Upper lobe of left lung (tissue), 6 donors: ENCODE data around the gene ZNF414. TPM values are rescaled to one million over a fixed set of nuclear protein-coding genes. Genes with fewer than 3 reads are reported as not detected.

Source experiments
- ATAC-seq, 2 donors: fragments of 200-7000 bp; cut with Tn5 transposase; one replicate each; pipeline ENCODE4 v1.9.1; 2022; ENCODE audit warnings: mild to moderate bottlenecking in 2 of 2, moderate library complexity in 2 of 2; ENCODE audit not compliant: low FRiP score in 2 of 2
- DNase-seq, 2 donors: peaks; one replicate each; pipeline ENCODE4 v3.0.0-alpha.2; 2019 to 2020
- H3K27ac ChIP-seq, 4 donors: fragments of 200-600 bp; sonication (generic); one replicate each; pipeline ENCODE4 v1.5.1; 2016 to 2019
- H3K27me3 ChIP-seq, 4 donors: fragments of 200-600 bp; sonication (generic); one replicate each; pipeline ENCODE4 v1.5.1; 2017 to 2019
- H3K36me3 ChIP-seq, 4 donors: fragments of 200-600 bp; sonication (generic); one replicate each; pipeline ENCODE4 v1.5.1; 2016 to 2019
- H3K4me1 ChIP-seq, 4 donors: fragments of 200-600 bp; sonication (generic); one replicate each; pipeline ENCODE4 v1.5.1; 2018 to 2019
- H3K4me3 ChIP-seq, 4 donors: fragments of 200-600 bp; sonication (generic); one replicate each; pipeline ENCODE4 v1.5.1; 2017 to 2019; ENCODE audit warnings: mild to moderate bottlenecking in 2 of 4, moderate library complexity in 1 of 4
- H3K9me3 ChIP-seq, 4 donors: fragments of 200-600 bp; sonication (generic); one replicate each; pipeline ENCODE4 v1.5.1; 2018 to 2019
- EP300 ChIP-seq, 4 donors: sonication (generic); formaldehyde crosslinking; IDR thresholded peaks; one replicate each; pipeline ENCODE4 v1.5.1; 2017; ENCODE audit warnings: antibody characterized with exemption in 4 of 4, control low read depth in 2 of 4
- POLR2A ChIP-seq, 4 donors: fragments of 450-650 bp; IDR thresholded peaks; one replicate each; pipeline ENCODE4 v1.5.1; 2016 to 2017; ENCODE audit warnings: antibody characterized with exemption in 4 of 4, mild to moderate bottlenecking in 2 of 4
- POLR2AphosphoS5 ChIP-seq, 2 donors: sonication (generic); formaldehyde crosslinking; IDR thresholded peaks; one replicate each; pipeline ENCODE4 v1.5.1; 2017; ENCODE audit warnings: antibody characterized with exemption in 2 of 2
- WGBS, 2 donors: methylation state at CpG; one replicate each; pipeline ENCODE4 v1.1.5; 2017 to 2018; 5-methylcytosine and 5-hydroxymethylcytosine counted together
- total RNA-seq, 6 donors: library from RNA; depleted of rRNA in 4 of 6; stranded (reverse); fragments of >200 nt in 4 of 6; gene quantifications; one replicate each; pipeline versions ENCODE4 v1.1.0 to v1.2.1, GENCODE V29; 2016 to 2021
- TF ChIP-seq, protein P1 (sequence below), 6 experiments: fragments of 450-650 bp in 4 of 6; fragments of 200-600 bp in 2 of 6; sonication (generic) in 2 of 6; IDR thresholded peaks; one replicate each; pipeline ENCODE4 v1.5.1; 2016 to 2019; ENCODE audit warnings: antibody characterized with exemption in 6 of 6
- donor health status: DM: no; HTN: no; CAD: no; lungs with moderate emphysema.
- donor health status: DM: no; HTN: yes; CAD: no; lungs with severe emphysema.

ZNF414 gene
- total RNA-seq, 6 donors from 2014 or later, result 10.5 to 39.8 (median 25.4) TPM

DNA sequence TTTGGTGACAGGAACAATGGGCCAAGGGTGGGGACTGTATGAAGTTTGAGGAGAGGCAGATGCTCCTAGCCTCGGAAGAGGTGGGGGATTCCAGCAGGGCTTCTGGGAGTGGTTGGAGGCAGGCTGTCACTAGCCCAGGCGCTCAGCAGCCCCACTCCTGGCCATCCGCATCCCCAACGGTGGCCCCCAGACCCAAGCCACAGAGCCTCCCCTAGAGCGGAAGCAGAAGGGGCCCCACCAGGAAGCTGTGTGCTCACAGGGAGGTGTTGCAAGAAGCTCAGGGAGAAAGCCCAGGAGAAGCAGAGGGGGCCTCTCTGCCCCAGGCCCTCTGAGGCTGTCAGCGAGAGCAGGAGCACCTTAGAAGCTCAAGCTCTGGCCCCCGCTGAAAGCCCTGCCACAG is 19.8 kb downstream of the ZNF414 start:
- Histone ChIP-seq H3K4me3 (no peak overlapping the region), H3K36me3 (peaks cover 0 to 14% (median 11%) of the 10 kb centered on the region in 4 donors), H3K4me1 (peaks cover 0 to 17% (median 7%) of the 10 kb centered on the region in 4 donors), H3K27me3 (no peaks in the 10 kb centered on the region), H3K27ac (peak overlapping the region in 2 of 4 donors; percentile 39 to 53), H3K9me3 (no peaks in the 10 kb centered on the region)
- WGBS, 2 donors, result 51 to 63% methylated on average over 4 to 7 of the region's 7 CpGs
- ATAC-seq (no peak), DNase-seq (peak in 1 of 2 donors; percentile 61)
- TF ChIP-seq, protein P1, sequence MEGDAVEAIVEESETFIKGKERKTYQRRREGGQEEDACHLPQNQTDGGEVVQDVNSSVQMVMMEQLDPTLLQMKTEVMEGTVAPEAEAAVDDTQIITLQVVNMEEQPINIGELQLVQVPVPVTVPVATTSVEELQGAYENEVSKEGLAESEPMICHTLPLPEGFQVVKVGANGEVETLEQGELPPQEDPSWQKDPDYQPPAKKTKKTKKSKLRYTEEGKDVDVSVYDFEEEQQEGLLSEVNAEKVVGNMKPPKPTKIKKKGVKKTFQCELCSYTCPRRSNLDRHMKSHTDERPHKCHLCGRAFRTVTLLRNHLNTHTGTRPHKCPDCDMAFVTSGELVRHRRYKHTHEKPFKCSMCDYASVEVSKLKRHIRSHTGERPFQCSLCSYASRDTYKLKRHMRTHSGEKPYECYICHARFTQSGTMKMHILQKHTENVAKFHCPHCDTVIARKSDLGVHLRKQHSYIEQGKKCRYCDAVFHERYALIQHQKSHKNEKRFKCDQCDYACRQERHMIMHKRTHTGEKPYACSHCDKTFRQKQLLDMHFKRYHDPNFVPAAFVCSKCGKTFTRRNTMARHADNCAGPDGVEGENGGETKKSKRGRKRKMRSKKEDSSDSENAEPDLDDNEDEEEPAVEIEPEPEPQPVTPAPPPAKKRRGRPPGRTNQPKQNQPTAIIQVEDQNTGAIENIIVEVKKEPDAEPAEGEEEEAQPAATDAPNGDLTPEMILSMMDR (IDR thresholded peaks at IDR 0.05), result no peak
- TF ChIP-seq EP300 (IDR thresholded peaks at IDR 0.05), result no peak
- no peak for TF ChIP-seq POLR2A (IDR thresholded peaks at IDR 0.05)
- no peak for TF ChIP-seq POLR2AphosphoS5 (IDR thresholded peaks at IDR 0.05)

DNA sequence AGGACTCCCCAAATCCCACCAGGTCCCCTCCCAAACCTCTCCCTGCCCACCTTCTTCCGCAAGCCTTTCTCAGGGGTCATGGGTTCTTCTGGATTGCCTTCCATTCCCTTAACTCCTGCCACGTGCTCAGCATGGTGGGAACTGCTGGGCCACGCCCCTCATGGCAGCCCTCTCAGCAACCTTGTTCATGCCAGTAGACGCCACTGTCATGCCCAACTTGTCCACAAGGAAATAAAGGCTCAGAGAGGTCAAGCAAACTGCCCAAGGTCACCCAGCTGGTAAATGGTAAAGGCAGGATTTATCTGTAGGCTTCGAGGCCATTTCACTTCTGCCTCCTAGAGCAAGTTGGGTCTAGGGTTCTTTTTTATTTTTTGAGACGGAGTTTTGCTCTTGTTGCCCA is 22.4 kb downstream of the ZNF414 start:
- Histone ChIP-seq H3K9me3 (no peaks in the 10 kb centered on the region), H3K36me3 (peaks cover 14 to 40% (median 36%) of the 10 kb centered on the region in 4 donors)

DNA sequence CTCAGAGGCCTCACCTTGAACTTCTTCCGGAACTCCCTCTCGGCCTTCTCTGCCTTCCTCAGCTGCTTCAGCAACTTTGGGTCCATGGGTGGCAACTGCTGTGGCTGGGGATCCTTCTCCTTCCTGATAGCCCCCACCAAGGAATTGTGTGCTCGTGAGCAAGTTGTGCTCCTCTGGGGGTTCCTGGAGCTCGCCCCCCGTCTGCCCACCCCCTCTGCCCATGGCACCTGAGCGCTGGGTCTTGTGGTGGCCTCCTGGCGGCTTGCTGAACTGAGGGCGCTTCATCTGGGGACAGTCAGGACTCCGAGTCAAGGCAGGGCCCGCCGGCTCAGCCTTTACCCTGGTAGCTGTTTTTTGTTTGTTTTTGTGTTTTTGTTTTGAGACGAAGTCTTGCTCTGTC is 23.1 kb downstream of the ZNF414 start:
- no peak overlapping the region for H3K4me3 ChIP-seq
- TF ChIP-seq EP300 (IDR thresholded peaks at IDR 0.05), result no peak
- no peak for TF ChIP-seq POLR2A (IDR thresholded peaks at IDR 0.05)
- TF ChIP-seq POLR2AphosphoS5 (IDR thresholded peaks at IDR 0.05), result no peak
- TF ChIP-seq, protein P1 (IDR thresholded peaks at IDR 0.05), result no peak
- WGBS, 2 donors, result 82 to 84% methylated on average over 8 to 12 of the region's 12 CpGs
- H3K36me3 ChIP-seq, result peaks cover 19 to 47% (median 43%) of the 10 kb centered on the region in 4 donors
- ATAC-seq (no peak), DNase-seq (peak in 1 of 2 donors; percentile 49)
- no peaks in the 10 kb centered on the region for H3K27me3 ChIP-seq
- peak overlapping the region in 1 of 4 donors; percentile 31 for H3K27ac ChIP-seq
- no peaks in the 10 kb centered on the region for H3K9me3 ChIP-seq
- H3K4me1 ChIP-seq, result peaks cover 3 to 30% (median 24%) of the 10 kb centered on the region in 4 donors

More for the DNA sequence above, 22.4 kb downstream of the ZNF414 start:
- 89 to 96% methylated on average over 5 to 6 of the region's 6 CpGs for WGBS, 2 donors
- Histone ChIP-seq H3K4me3 (no peak overlapping the region), H3K27me3 (no peaks in the 10 kb centered on the region), H3K4me1 (peaks cover 3 to 25% (median 20%) of the 10 kb centered on the region in 4 donors), H3K27ac (no peak overlapping the region)
- ATAC-seq (no peak), DNase-seq (no peak)
- TF ChIP-seq, protein P1 (IDR thresholded peaks at IDR 0.05), result peak in 1 of 6 experiments; percentile 20
- TF ChIP-seq EP300 (IDR thresholded peaks at IDR 0.05), result no peak
- no peak for TF ChIP-seq POLR2AphosphoS5 (IDR thresholded peaks at IDR 0.05)
- no peak for TF ChIP-seq POLR2A (IDR thresholded peaks at IDR 0.05)

DNA sequence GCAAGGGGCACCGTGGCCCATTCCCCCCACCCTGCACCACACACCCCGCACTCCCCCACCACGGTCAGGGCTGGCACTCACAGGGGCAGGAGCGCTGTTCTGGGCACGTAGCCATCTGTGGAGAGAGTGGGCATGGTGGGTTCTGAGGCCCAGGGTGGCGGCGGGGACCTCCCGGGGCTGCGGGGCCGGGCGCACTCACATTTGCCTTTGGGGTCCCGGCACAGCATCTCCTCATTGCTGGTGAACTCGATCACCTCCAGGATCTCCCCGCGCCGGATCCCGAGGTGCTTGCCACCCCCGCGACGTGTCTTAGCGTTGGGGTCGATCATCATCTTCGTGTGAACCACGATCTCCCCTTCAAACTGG is 23.6 kb downstream of the ZNF414 start:
- Histone ChIP-seq H3K27ac (peak overlapping the region in 3 of 4 donors; percentile 31 to 53 (median 47)), H3K27me3 (no peaks in the 10 kb centered on the region), H3K36me3 (peaks cover 24 to 52% (median 48%) of the 10 kb centered on the region in 4 donors), H3K4me3 (no peak overlapping the region), H3K9me3 (no peaks in the 10 kb centered on the region), H3K4me1 (peaks cover 3 to 35% (median 25%) of the 10 kb centered on the region in 4 donors)
- 83 to 93% methylated on average over 10 to 24 of the region's 24 CpGs for WGBS, 2 donors
- ATAC-seq (no peak), DNase-seq (peak in 1 of 2 donors; percentile 77)
- TF ChIP-seq EP300 (IDR thresholded peaks at IDR 0.05) (no peak), POLR2AphosphoS5 (IDR thresholded peaks at IDR 0.05) (no peak), POLR2A (IDR thresholded peaks at IDR 0.05) (no peak)
- TF ChIP-seq, protein P1 (IDR thresholded peaks at IDR 0.05), result no peak
